Erythroblast (primary cell): ENCODE data around the gene FRAS1.

Experiments used
- GATA1 ChIP-seq: IDR thresholded peaks from 2 replicates; pipeline ENCODE4 v1.6.1; 2011; ENCODE audit warnings: low read depth, mild to moderate bottlenecking, control low read depth, low read length, moderate library complexity
- POLR2A ChIP-seq: IDR thresholded peaks from 2 replicates; pipeline ENCODE4 v1.6.1; 2011; ENCODE audit warnings: mild to moderate bottlenecking, low read length

- no peak for TF ChIP-seq POLR2A
- no peak for TF ChIP-seq GATA1
Measured at GRCh38 chr4:78131403-78131802, 74.3 kb downstream of the FRAS1 start.
